HG03175 (cell line): ENCODE data around the gene CDH5.

Source experiments
- ATAC-seq: cut with Tn5 transposase; IDR thresholded peaks from one replicate; pipeline ENCODE4 v1.9.1; 2021; ENCODE audit warnings: mild to moderate bottlenecking, moderate library complexity; ENCODE audit not compliant: unreplicated experiment

Gene CDH5

DNA sequence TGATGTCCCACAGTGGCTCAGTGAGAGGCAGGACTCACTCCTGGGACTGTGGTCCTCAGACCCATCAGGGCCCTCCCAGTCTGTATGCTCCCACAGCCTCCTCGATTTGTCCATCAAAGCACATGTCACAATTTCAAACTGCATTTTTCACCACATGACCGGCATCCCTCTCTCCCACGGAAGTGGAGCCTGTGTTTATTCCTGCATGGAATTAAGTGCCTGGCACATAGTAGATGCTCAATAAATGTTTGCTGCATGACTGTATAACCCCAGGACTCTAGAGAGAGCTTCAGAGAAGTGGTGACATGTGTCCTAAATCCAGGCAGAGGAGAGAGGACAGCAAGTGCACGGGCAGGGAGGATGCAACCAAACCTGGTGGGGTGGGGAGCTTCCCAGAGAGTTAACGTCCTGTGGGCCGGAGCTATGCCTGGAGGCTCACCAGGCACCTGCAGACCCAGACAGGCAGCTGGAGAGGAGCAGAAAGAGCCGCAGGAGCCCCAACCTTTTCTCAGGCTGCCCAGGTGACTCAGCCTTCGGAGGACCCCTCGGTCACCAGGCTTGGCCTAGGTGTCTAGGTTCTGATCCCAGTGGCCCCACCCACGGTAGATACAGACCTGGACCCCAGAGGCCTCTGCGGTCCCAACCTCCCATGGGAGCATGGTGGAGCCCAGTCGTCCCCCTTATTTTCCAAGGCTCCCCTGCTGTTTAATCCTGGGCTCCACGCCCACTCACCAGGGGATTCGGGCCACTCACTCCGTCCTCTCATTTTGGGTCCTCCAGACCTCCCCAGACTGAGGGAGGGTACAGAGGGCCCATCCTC is 5.8 kb downstream of the CDH5 start:
- no peak for ATAC-seq

GRCh38 chr16:66372898-66373155 is 6.3 kb downstream of the CDH5 start:
- no peak for ATAC-seq

GRCh38 chr16:66373667-66374066 is 7.2 kb downstream of the CDH5 start:
- ATAC-seq, result no peak

DNA sequence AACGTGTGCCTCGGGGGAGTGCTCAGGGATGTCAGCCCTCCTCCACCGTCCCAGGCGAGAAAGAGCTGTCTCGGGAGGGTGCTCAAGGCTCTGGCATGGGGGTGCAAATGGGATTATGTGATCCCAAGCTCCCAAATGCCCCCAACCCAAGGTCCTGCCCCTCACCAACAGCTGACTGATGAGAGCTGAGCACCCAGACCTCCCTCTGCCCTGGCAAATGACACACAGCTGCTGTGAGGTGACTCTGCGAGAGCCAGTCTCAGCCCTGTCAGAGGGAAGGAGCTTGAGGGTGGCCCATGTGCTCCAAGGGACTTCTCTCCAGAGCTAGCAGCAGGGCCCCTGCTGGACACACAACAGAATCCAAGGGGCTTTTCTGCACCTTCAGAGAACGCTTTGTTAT is 7.7 kb downstream of the CDH5 start:
- no peak for ATAC-seq

DNA sequence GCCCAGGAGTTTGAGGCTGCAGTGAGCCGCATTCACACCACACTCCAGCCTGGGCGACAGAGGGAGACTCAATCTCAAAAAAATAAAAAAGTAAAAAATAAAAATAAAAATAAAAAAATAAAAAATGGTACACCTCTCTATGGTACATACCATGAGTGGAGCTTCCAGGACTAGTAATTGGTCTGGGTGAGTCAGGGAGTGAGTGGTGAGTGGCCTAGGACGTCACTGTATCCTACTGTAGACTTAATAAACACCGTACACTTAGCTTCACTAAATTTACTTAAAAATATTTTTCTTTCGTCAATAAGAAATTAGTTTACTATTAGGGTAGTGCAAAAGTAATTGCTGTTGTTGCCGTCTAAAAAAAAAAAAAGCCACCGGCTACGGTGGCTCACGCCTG is 9.0 kb downstream of the CDH5 start:
- no peak for ATAC-seq

DNA sequence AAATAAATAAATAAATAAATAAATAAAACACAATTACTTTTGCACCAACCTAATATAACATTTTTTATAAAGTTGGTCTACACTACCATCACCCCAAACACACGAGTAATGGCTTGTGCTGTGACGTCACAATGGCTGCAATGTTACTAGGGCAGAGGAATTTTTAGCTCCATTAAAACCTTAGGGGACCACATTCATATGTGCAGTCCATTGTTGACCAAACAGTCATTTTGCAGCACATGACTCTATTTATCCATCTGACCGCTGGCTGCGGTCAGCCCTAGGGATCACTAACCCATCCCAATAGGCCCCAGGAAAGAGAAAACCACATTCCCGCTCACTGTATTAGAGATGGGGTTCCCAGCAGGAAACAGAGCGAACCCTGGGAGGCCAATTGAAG is 9.6 kb downstream of the CDH5 start:
- ATAC-seq, result no peak

DNA sequence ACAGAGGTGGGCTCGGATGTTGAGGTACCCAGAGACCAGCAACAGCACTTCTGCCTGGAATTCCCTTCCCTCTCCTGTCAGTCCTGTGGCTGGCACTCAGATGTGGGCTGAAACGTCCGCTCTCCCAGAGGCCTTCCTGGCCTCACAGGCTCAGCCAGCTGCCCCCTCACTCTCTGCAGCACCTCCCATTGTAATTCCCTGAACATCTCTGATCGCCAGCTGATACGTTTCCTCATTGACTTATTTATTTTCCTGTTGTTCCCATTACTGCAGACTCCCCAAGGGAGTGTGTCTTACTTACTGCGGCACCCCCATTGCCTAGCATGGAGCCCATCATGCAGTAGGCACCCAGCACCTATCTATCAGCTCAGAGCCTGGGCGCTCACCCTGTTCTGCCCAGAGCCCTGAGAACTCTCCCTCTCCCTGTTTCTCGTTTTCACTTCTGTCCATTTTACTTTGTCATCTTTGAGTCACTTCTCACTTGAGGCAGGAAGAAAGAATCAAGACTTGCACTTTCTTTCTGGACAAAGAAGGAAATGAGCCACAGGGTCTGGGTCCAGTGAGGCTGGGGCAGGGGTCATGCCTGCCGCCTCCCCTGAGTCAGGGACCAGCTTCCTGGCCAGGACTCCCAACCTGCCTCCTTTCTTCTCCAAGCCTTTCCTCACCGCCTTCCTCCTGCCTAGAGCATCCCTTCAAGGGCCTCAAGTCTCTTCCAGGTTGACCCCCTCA is 10.2 kb downstream of the CDH5 start:
- no peak for ATAC-seq

- ATAC-seq, result no peak
Observed at GRCh38 chr16:66377324-66377723, 10.8 kb downstream of the CDH5 start.

DNA sequence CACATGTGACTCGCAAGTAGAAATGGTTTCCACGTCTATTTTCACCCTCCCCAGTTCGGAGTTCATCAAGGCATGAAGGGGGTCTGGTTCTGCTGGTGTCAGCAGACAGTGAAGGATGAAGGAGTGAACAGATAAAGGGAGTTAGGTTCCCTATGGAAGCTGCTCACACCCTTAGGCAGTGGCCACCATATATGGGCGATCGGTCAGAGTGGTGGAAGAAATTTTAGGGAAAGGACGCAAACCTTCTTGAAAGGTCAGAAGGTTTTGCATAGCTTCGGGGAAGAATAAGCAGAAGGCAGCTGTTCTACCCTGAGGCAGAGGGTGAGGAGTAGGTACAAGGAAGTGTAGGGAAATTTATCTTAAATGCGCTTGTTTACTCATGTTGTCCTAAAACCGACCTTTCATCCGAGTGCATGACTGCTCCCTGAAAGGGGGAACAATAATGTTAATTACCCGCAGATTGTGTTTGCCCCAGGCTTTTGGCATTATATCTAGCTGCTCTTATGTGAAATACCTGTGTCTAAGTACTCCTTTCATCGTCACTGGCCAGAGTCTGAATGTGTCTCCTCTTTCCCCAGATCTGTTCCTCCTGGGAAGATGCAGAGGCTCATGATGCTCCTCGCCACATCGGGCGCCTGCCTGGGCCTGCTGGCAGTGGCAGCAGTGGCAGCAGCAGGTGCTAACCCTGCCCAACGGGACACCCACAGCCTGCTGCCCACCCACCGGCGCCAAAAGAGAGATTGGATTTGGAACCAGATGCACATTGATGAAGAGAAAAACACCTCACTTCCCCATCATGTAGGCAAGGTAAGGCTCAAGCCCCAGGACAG is 12.5 kb downstream of the CDH5 start:
- ATAC-seq, result no peak

DNA sequence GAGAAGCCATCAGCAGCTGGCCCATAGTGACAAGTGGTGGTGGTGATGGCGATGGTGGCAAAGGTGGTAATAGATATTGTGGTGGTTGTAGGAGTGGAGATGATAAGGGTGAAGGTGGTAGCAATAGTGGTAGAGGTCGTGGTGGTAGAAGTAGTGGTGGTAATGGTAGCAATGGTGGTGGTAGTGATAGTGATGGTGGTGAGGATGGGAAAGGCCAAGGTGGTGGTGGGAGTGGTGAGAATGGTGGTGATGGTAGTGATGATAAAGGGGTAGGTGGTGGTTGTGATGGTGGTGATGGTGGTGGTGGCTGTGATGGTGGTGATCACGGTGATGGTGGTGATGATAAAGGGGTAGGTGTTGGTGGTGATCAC is 13.1 kb downstream of the CDH5 start:
- ATAC-seq, result no peak

DNA sequence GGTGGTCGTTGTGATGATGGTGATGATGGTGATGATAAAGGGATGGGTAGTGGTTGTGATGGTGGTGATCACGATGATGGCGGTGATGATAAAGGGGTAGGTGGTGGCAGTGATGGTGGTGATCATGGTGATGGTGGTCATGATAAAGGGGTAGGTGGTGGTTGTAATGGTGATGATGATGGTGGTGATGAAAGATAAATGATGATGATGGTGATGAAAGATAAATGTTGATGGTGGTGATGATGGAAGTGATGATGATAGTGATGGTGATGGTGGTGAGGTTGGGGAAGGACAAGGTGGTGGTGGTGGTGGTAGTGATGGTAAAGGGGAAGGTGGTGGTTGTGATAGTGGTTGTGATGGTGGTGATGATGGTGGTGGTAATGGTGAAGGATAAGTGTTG is 13.9 kb downstream of the CDH5 start:
- no peak for ATAC-seq

GRCh38 chr16:66381585-66382170 is 15.2 kb downstream of the CDH5 start:
- no peak for ATAC-seq

GRCh38 chr16:66382171-66382965 is 15.9 kb downstream of the CDH5 start:
- ATAC-seq, result no peak

- no peak for ATAC-seq
Observed at GRCh38 chr16:66382966-66383299, 16.4 kb downstream of the CDH5 start.

- ATAC-seq, result no peak
Observed at GRCh38 chr16:66383551-66383950, 17.1 kb downstream of the CDH5 start.

- ATAC-seq, result no peak
Observed at GRCh38 chr16:66385415-66385814, 18.9 kb downstream of the CDH5 start.

DNA sequence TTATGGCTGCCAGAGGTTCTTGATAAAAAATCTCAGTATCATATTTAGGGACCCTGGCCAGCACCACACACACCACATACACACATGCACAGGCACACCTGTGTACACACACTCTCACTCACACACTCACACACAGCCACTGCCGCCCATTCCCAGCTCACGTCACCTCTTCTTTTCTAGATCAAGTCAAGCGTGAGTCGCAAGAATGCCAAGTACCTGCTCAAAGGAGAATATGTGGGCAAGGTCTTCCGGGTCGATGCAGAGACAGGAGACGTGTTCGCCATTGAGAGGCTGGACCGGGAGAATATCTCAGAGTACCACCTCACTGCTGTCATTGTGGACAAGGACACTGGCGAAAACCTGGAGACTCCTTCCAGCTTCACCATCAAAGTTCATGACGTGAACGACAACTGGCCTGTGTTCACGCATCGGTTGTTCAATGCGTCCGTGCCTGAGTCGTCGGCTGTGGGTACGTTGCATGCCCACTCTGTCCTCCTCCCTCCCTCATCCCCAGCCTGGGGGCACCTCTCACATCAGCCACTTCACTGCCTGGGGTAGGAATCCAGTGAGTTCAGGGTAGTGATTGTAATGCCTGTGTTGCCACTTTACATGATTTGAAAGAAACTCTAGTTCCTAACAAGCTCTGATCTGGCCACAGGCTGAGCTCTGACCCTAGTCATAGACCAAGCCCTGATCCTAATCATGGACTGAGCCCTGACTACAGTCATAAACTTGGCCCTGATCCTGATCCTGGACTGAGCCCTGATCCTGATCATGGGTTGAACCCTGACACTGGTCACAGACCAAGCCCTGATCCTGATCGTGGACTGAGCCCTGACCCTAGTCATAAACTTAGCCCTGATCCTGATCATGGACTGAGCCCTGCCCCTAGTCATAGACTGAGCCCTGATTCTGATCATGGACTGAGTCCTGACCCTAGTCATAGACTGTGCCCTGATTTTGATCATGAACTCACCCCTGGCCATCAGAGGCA is 20.4 kb downstream of the CDH5 start:
- ATAC-seq, result no peak

- ATAC-seq, result no peak
Observed at GRCh38 chr16:66387817-66388332, 21.4 kb downstream of the CDH5 start.

DNA sequence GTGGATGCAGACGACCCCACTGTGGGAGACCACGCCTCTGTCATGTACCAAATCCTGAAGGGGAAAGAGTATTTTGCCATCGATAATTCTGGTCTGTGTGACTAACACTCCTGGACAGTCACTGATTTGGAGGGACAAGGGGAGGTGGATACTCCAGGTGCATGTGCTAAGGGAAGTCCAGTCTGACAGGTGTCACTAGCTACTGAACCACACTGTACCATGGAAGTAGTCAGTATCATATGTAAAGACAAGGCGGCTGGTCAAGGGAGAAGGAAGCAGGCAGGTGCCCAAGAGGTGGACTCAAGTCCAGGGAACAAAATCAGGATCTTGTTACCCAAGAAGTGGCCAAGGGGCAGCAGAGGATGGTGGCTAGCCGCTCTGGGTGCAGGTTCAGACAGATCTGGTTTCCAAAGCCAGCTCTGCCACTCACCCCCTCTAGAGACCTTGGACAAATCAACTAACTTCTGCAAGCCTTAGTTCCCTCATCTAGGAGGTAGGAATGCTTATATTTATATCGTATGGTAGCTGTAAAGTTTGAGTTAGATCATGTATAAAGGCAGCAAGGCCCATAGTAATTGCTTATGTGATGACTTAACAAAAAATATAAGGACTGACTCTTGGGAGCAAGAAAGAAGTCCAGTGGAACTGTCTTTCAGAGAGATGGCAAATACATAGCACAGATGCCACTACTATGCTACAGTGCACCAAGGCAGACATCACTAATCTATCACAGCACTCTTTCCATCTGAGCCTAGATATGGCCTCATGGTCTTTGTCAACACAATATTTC is 22.1 kb downstream of the CDH5 start:
- no peak for ATAC-seq
